IPS DF 6.9 (cell line): ENCODE results near the gene CDC25C.

Experiments
- DNase-seq: peaks from one replicate; pipeline ENCODE4 v3.0.0-alpha.2; 2013; ENCODE audit warnings: low read depth, low spot score
- H3K27ac ChIP-seq: one replicate; pipeline ENCODE4 v1.5.1; 2013; ENCODE audit warnings: low read length, control low read depth
- H3K27me3 ChIP-seq: 2 replicates; pipeline ENCODE4 v1.6.1; 2013; ENCODE audit warnings: mild to moderate bottlenecking, low read length; ENCODE audit not compliant: control insufficient read depth, insufficient read depth
- H3K36me3 ChIP-seq: 2 replicates; pipeline ENCODE4 v1.6.1; 2013; ENCODE audit warnings: low read length; ENCODE audit not compliant: control insufficient read depth, insufficient read depth
- H3K4me1 ChIP-seq: 2 replicates; pipeline ENCODE4 v1.6.1; 2013; ENCODE audit warnings: low read length; ENCODE audit not compliant: control insufficient read depth, insufficient read depth
- H3K4me3 ChIP-seq: 2 replicates; pipeline ENCODE4 v1.5.1; 2013; ENCODE audit warnings: mild to moderate bottlenecking, low read length
- H3K9me3 ChIP-seq: 2 replicates; pipeline ENCODE4 v1.6.1; 2013; ENCODE audit warnings: low read length, inconsistent platforms; ENCODE audit not compliant: control insufficient read depth, insufficient read depth
- WGBS: extraction: QIAGEN DNeasy Blood & Tissue Kit; methylation state at CpG from one replicate; pipeline ENCODE4 v1.1.7; 2013; ENCODE audit warnings: mixed read lengths, missing lambda C conversion rate; ENCODE audit not compliant: insufficient read length, insufficient coverage; 5-methylcytosine and 5-hydroxymethylcytosine counted together

Gene CDC25C

GRCh38 chr5:138359621-138360020 lies 28.0 kb upstream of the CDC25C start:
- H3K4me1 ChIP-seq, result peaks cover under 1% of the 10 kb centered on the region; the same call in 1 of the 2 replicates
- no peaks in the 10 kb centered on the region for H3K36me3 ChIP-seq
- no peak overlapping the region for H3K27ac ChIP-seq
- no peak overlapping the region for H3K4me3 ChIP-seq
- WGBS, result no CpG with 5 or more reads among the region's 3 CpGs
- H3K27me3 ChIP-seq, result no peaks in the 10 kb centered on the region
- no peak for DNase-seq
- H3K9me3 ChIP-seq, result no peaks in the 10 kb centered on the region

- H3K36me3 ChIP-seq, result no peaks in the 10 kb centered on the region
- DNase-seq, result no peak
- H3K4me1 ChIP-seq, result peaks cover 4% of the 10 kb centered on the region; the same call in 1 of the 2 replicates
- WGBS, result no CpG with 5 or more reads among the region's 6 CpGs
- no peak overlapping the region for H3K27ac ChIP-seq
- H3K27me3 ChIP-seq, result no peaks in the 10 kb centered on the region
- no peaks in the 10 kb centered on the region for H3K9me3 ChIP-seq
- no peak overlapping the region for H3K4me3 ChIP-seq
Observed at GRCh38 chr5:138354926-138355378, 23.3 kb upstream of the CDC25C start.

- peaks cover 4% of the 10 kb centered on the region; the same call in 1 of the 2 replicates for H3K4me1 ChIP-seq
- no peaks in the 10 kb centered on the region for H3K27me3 ChIP-seq
- H3K4me3 ChIP-seq, result peak overlapping the region; percentile 3; the same call in 1 of the 2 replicates
- WGBS, result no CpG with 5 or more reads among the region's 5 CpGs
- DNase-seq, result no peak
- no peaks in the 10 kb centered on the region for H3K9me3 ChIP-seq
- H3K36me3 ChIP-seq, result no peaks in the 10 kb centered on the region
- no peak overlapping the region for H3K27ac ChIP-seq
Observed at GRCh38 chr5:138354387-138354786, 22.8 kb upstream of the CDC25C start.

DNA sequence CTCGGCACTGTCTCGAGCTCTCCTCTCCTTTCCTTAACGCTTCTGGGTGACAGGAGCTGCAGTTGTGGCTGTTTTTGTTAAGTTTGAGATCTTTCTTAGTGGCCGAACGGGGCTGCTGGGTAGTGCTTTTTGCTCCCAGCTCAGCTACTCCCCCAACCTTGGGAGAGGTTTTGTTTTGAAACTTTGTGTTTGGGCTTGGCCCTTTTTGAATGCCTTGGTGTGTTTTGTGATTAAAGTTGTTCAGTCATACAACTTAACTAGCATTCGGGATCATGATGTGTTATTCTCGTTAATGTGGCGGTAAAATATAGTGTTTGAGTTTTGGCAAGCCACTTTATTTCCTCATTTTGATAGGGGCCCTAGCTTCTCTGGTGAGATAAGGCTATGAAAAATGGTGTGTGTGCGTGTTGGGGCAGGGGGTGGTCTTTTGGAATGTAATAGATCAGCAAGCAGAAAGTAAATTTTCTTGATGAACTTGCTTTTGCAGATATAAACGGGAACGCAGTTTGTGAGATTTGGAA lies 22.0 kb upstream of the CDC25C start:
- no CpG with 5 or more reads among the region's 11 CpGs for WGBS
- peak overlapping the region; percentile 87 for H3K4me3 ChIP-seq
- peaks cover 2% of the 10 kb centered on the region; the same call in 1 of the 2 replicates for H3K36me3 ChIP-seq
- no peak overlapping the region for H3K27ac ChIP-seq
- peaks cover 4% of the 10 kb centered on the region; the same call in 1 of the 2 replicates for H3K4me1 ChIP-seq
- no peak for DNase-seq
- no peaks in the 10 kb centered on the region for H3K9me3 ChIP-seq
- H3K27me3 ChIP-seq, result no peaks in the 10 kb centered on the region

GRCh38 chr5:138352722-138353559 lies 21.3 kb upstream of the CDC25C start:
- WGBS, result no CpG with 5 or more reads among the region's 88 CpGs
- Histone ChIP-seq H3K4me1 (peaks cover 4% of the 10 kb centered on the region; the same call in 1 of the 2 replicates), H3K27ac (no peak overlapping the region), H3K27me3 (no peaks in the 10 kb centered on the region), H3K9me3 (no peaks in the 10 kb centered on the region), H3K36me3 (peaks cover 5% of the 10 kb centered on the region; the same call in 1 of the 2 replicates), H3K4me3 (peak overlapping the region; percentile 87)
- no peak for DNase-seq

GRCh38 chr5:138352071-138352721 lies 20.6 kb upstream of the CDC25C start, which contains the start of gene KDM3B:
Gene KDM3B, plus strand, starts transcription at chr5:138352685. Its CDS starts 111 bp downstream, at chr5:138352796.
- WGBS, result no CpG with 5 or more reads among the region's 30 CpGs

DNA sequence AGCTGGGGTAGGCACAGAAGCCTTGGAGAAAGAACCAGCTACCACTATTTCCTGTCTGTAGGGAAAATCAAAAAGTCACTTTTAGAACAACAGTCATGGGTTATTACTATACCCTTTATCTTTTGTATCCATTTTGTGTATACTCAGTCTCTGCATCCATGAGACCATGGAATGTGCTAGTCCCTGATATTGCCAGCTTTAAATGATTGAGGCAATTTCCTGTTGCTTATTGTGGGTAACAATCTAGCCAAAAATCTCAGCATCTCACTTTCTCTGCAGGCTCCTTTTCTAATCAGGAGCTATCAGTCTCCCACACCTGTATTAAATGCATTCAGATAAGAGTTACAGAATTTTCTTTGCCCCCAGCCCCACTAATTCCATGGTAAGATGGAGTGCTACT lies 19.9 kb upstream of the CDC25C start:
- Histone ChIP-seq H3K4me3 (no peak overlapping the region), H3K27me3 (no peaks in the 10 kb centered on the region), H3K36me3 (peaks cover 16% of the 10 kb centered on the region), H3K9me3 (no peaks in the 10 kb centered on the region), H3K27ac (no peak overlapping the region), H3K4me1 (peaks cover 4% of the 10 kb centered on the region; the same call in 1 of the 2 replicates)
- DNase-seq, result no peak

More at GRCh38 chr5:138352071-138352721, 20.6 kb upstream of the CDC25C start, which contains the start of gene KDM3B:
- DNase-seq, result no peak
- no peaks in the 10 kb centered on the region for H3K27me3 ChIP-seq
- no peaks in the 10 kb centered on the region for H3K9me3 ChIP-seq
- H3K4me3 ChIP-seq, result peak within 1 kb of the TSS; percentile 87
- H3K27ac ChIP-seq, result no peak within 1 kb of the TSS
- peaks cover 9% of the 10 kb centered on the region; the same call in 1 of the 2 replicates for H3K36me3 ChIP-seq
- H3K4me1 ChIP-seq, result peaks cover 4% of the 10 kb centered on the region; the same call in 1 of the 2 replicates

DNA sequence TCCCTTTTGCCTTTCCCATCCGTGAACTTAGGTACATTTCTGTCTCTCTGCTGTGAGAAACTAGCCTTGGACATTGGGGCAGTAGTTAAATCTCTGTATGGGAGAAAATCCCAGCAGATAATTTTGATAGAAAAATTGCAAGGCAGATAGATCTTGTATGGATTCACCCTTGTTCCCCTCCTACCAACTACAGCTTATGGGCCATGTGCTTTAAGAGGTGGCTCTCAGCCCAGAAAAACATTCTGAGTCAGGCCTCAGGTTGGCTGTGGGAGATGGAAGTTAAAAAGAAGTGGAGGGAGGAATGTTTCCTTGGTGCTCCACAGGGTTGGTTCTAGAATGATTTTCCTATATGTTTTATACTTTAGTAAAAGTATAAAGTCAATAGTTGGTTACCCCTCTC lies 19.5 kb upstream of the CDC25C start:
- WGBS, result no CpG with 5 or more reads among the region's 1 CpG

GRCh38 chr5:138350563-138350890 lies 18.9 kb upstream of the CDC25C start:
- Histone ChIP-seq H3K4me3 (no peak overlapping the region), H3K4me1 (peaks cover 4% of the 10 kb centered on the region; the same call in 1 of the 2 replicates), H3K9me3 (no peaks in the 10 kb centered on the region), H3K27me3 (no peaks in the 10 kb centered on the region), H3K27ac (no peak overlapping the region), H3K36me3 (peaks cover 22% of the 10 kb centered on the region)
- no peak for DNase-seq

More for the DNA sequence above, 19.5 kb upstream of the CDC25C start:
- peaks cover 17% of the 10 kb centered on the region for H3K36me3 ChIP-seq
- H3K4me3 ChIP-seq, result no peak overlapping the region
- no peak for DNase-seq
- H3K27ac ChIP-seq, result no peak overlapping the region
- peaks cover 4% of the 10 kb centered on the region; the same call in 1 of the 2 replicates for H3K4me1 ChIP-seq
- no peaks in the 10 kb centered on the region for H3K9me3 ChIP-seq
- H3K27me3 ChIP-seq, result no peaks in the 10 kb centered on the region

DNA sequence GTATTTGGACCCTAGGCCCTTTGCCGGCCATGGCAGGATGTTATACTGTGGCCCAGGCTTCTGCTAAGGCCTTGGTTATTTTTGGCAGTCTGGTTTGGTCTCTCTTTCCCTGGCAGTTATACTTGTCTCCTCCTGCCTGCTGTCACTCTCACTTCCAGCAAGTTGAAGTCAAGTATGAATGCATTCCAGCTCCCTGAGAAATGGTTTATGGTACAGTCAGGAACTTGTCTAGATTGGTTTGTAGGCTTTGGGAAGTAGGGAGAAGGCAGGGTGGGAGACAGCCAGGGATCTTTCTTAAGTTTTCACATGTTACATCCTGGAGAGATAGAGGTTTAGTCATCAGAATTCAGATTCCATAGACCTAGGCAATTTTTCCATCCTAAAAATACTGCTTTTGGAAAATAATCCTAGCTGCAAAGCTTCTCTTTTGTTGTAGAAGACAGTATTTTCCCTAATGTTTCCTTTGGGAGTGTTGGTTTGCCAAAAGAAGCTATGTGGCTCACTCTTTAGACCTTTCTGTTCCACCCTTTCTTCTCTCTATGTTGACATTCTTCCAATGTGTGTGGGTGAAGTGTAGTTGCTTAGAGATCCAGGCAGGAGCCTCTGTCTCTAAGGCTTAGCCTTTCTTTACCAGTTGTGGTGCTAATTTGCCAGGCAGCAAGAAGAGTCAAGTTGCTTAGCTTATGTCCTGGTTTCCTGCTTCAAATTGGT lies 18.4 kb upstream of the CDC25C start:
- WGBS, result no CpG with 5 or more reads among the region's 1 CpG
- peaks cover 28% of the 10 kb centered on the region for H3K36me3 ChIP-seq
- DNase-seq, result no peak
- H3K4me3 ChIP-seq, result no peak overlapping the region
- H3K4me1 ChIP-seq, result peaks cover 4% of the 10 kb centered on the region; the same call in 1 of the 2 replicates
- no peaks in the 10 kb centered on the region for H3K27me3 ChIP-seq
- no peak overlapping the region for H3K27ac ChIP-seq
- no peaks in the 10 kb centered on the region for H3K9me3 ChIP-seq
